K562 (cell line): ENCODE results near the gene COBLL1. TPM values are rescaled to one million over a fixed set of nuclear protein-coding genes. Genes with fewer than 3 reads are reported as not detected.

ENCODE experiments used
- ATAC-seq: fragments of 200-7000 bp; cut with Tn5 transposase; 3 replicates; pipeline ENCODE4 v1.9.1; 2020; ENCODE audit warnings: moderate library complexity
- BruUV-seq: library from RNA; stranded (reverse); fragments of 400-500 nt; replicated peaks from 2 replicates; lab custom pipeline; 2021; lab: Mats Ljungman, UMichigan
- CTCF ChIA-PET: fragments of 300-600 bp; formaldehyde crosslinking; extraction: SDS; loops from one replicate; lab custom pipeline; 2021; ENCODE audit warnings: low intra/inter-chr PET ratio; lab: Yijun Ruan, JAX
- POLR2A ChIA-PET: fragments of 300-600, 350-650 bp; sonication (Branson Sonifier 250); formaldehyde crosslinking; extraction: SDS; loops from one replicate; lab custom pipeline; 2021; ENCODE audit warnings: antibody characterized with exemption, inconsistent platforms; lab: Yijun Ruan, JAX
- DNase-seq, 4 experiments: peaks; one replicate each; pipeline versions ENCODE4 v3.0.0 to v3.0.0-alpha.2; 2011 to 2018; ENCODE audit warnings: low spot score in 3 of 4, mixed read lengths in 3 of 4; ENCODE audit errors: extremely low read depth in 1 of 4
- FAIRE-seq: peaks from 2 replicates; lab custom pipeline; 2011; peaks lifted over from hg19 to GRCh38; lab: Jason Lieb, UNC
- H2AFZ ChIP-seq: 2 replicates; pipeline ENCODE4 v1.6.0; 2011; ENCODE audit warnings: low read depth, low read length, control low read depth, inconsistent platforms
- H3K27ac ChIP-seq: fragments of 200-600 bp; 3 replicates; pipeline ENCODE4 v1.8.0; 2011; ENCODE audit warnings: low read depth, mild to moderate bottlenecking, control low read depth, inconsistent platforms, low read length, moderate library complexity, mixed read lengths; ENCODE audit errors: extremely low read depth
- H3K27me3 ChIP-seq, 2 experiments: fragments of 300-600 bp in 1 of 2; 2 replicates in 1 of 2; 3 replicates in 1 of 2; pipeline versions ENCODE4 v1.6.0 to v1.8.0; 2011; ENCODE audit warnings: inconsistent platforms in 2 of 2, low read length in 2 of 2, mild to moderate bottlenecking in 1 of 2, mixed read lengths in 1 of 2, moderate library complexity in 1 of 2; ENCODE audit not compliant: control insufficient read depth in 2 of 2, insufficient read depth in 2 of 2
- H3K36me3 ChIP-seq: fragments of 300-600 bp; 3 replicates; pipeline ENCODE4 v1.8.0; 2011; ENCODE audit warnings: mild to moderate bottlenecking, low read length, inconsistent platforms; ENCODE audit not compliant: control insufficient read depth, insufficient read depth
- H3K4me1 ChIP-seq, 2 experiments: fragments of 200-600 bp in 1 of 2; replicated peaks in 1 of 2; 2 replicates in 1 of 2; 3 replicates in 1 of 2; pipeline versions ENCODE4 v1.5.1 to v1.8.0; 2011; ENCODE audit warnings: inconsistent platforms in 2 of 2, low read length in 2 of 2, mild to moderate bottlenecking in 1 of 2, mixed read lengths in 1 of 2, moderate library complexity in 1 of 2; ENCODE audit not compliant: control insufficient read depth in 2 of 2, insufficient read depth in 2 of 2
- H3K4me2 ChIP-seq: 2 replicates; pipeline ENCODE4 v1.6.1; 2011; ENCODE audit warnings: low read length, control low read depth, inconsistent platforms, mixed read lengths; ENCODE audit not compliant: insufficient read depth
- H3K4me3 ChIP-seq: fragments of 200-600 bp; sonication (generic), shearing (Covaris generic); 2 replicates; pipeline ENCODE4 v1.5.1; 2016; ENCODE audit warnings: control low read depth, inconsistent platforms
- H3K79me2 ChIP-seq: fragments of 200-600 bp; 3 replicates; pipeline ENCODE4 v1.8.0; 2011; ENCODE audit warnings: low read length, inconsistent platforms; ENCODE audit not compliant: control insufficient read depth, insufficient read depth
- H3K9ac ChIP-seq, 2 experiments: 2 replicates each; pipeline versions ENCODE4 v1.6.0 to v1.6.1; 2011; ENCODE audit warnings: low read depth in 2 of 2, low read length in 2 of 2, control low read depth in 1 of 2, inconsistent platforms in 1 of 2, mild to moderate bottlenecking in 1 of 2, mixed read lengths in 1 of 2; ENCODE audit not compliant: insufficient read depth in 1 of 2
- H3K9me1 ChIP-seq: one replicate; pipeline ENCODE4 v1.6.0; 2011; ENCODE audit warnings: inconsistent platforms, mild to moderate bottlenecking, low read length, moderate library complexity; ENCODE audit not compliant: control insufficient read depth, insufficient read depth
- H3K9me3 ChIP-seq: replicated peaks from 2 replicates; pipeline ENCODE4 v1.5.1; 2011; ENCODE audit warnings: low read depth, low read length, inconsistent platforms; ENCODE audit not compliant: control insufficient read depth, insufficient read depth
- H4K20me1 ChIP-seq: replicated peaks from 2 replicates; pipeline ENCODE4 v1.6.1; 2011; ENCODE audit warnings: low read length, inconsistent platforms, mixed read lengths; ENCODE audit not compliant: control insufficient read depth, insufficient read depth
- CBX5 ChIP-seq: IDR thresholded peaks from 2 replicates; pipeline ENCODE4 v1.6.1; 2014; ENCODE audit warnings: low read depth, borderline replicate concordance
- JUND ChIP-seq, 2 experiments: IDR thresholded peaks; 2 replicates in 1 of 2; 3 replicates in 1 of 2; pipeline ENCODE4 v1.6.1; 2011; ENCODE audit warnings: borderline replicate concordance in 2 of 2, low read depth in 2 of 2, low read length in 2 of 2, improper control_type of control experiment in 1 of 2, missing biosample characterization in 1 of 2, missing genetic modification characterization in 1 of 2, missing genetic modification reagents in 1 of 2
- NFRKB ChIP-seq: fragments of 450-650 bp; IDR thresholded peaks from 2 replicates; pipeline ENCODE4 v1.6.1; 2016; ENCODE audit warnings: low read depth
- NR3C1 ChIP-seq: sonication (generic); formaldehyde crosslinking; IDR thresholded peaks from 2 replicates; pipeline ENCODE4 v1.8.1; 2022; ENCODE audit warnings: missing genetic modification reagents
- SRSF3 ChIP-seq: fragments of 200-400 bp; formaldehyde crosslinking; IDR thresholded peaks from 2 replicates; pipeline ENCODE4 v1.6.1; 2016; ENCODE audit warnings: mild to moderate bottlenecking, low read length, moderate library complexity; ENCODE audit not compliant: insufficient read depth
- STAT5B ChIP-seq: fragments of 250-450 bp; sonication (Bioruptor Pico); IDR thresholded peaks from 2 replicates; pipeline ENCODE4 v1.8.0; 2021; ENCODE audit warnings: mild to moderate bottlenecking, inconsistent platforms
- ZC3H11A ChIP-seq: IDR thresholded peaks from 2 replicates; pipeline ENCODE4 v1.6.1; 2012; ENCODE audit warnings: low read depth, low read length, improper control_type of control experiment
- WGBS: fragments of 100-300 bp; shearing (Covaris generic); methylation state at CpG from one replicate; pipeline ENCODE4 v1.1.6; 2016; ENCODE audit warnings: low coverage, mixed read lengths; ENCODE audit not compliant: insufficient coverage; ENCODE audit errors: missing lambda C conversion rate; 5-methylcytosine and 5-hydroxymethylcytosine counted together
- in situ Hi-C: fragments of 300-500 bp; cut with MboI; formaldehyde crosslinking; loops from 4 replicates; pipeline ENCODE4 v1.15.0; 2018; ENCODE audit warnings: inconsistent platforms, mixed read lengths
- intact Hi-C: fragments of 100-400 bp; cut with micrococcal nuclease; formaldehyde crosslinking; loops from 2 replicates; pipeline ENCODE4 v1.14.2; 2022
- polyA plus RNA-seq, 8 experiments: library from polyadenylated mRNA; depleted of rRNA in 4 of 8; stranded (reverse) in 5 of 8; unstranded in 3 of 8; fragments of >200 nt; fragmentation: Nextera tagmentation in 2 of 8; fragmentation: Illumina TruSeq in 1 of 8; extraction: Ambion mirVana in 2 of 8; extraction: Trizol in 1 of 8; gene quantifications; 2 replicates each; pipeline versions ENCODE4 v1.2.1 to v1.2.3, GENCODE V29; 2011 to 2014; ENCODE audit warnings: inconsistent platforms in 1 of 8, missing spikeins in 1 of 8
- total RNA-seq, 7 experiments: library from RNA; depleted of rRNA in 6 of 7; stranded (reverse); fragments of >200 nt in 6 of 7; fragmentation: Illumina TruSeq in 2 of 7; extraction: Trizol in 2 of 7; gene quantifications; 2 replicates each; pipeline versions ENCODE4 v1.2.1 to v1.2.3, GENCODE V29; 2011 to 2021; ENCODE audit warnings: low replicate concordance in 1 of 7
- TF ChIP-seq, protein P1 (sequence below): fragments of 250-450 bp; sonication (Bioruptor Pico); IDR thresholded peaks from 2 replicates; pipeline ENCODE4 v1.4.0; 2020; ENCODE audit warnings: mild to moderate bottlenecking, moderate library complexity

COBLL1 gene
- total and polyA plus RNA-seq, 9 of the 15 experiments (the other 6 are each of a cell fraction or from before 2014, with no cell fraction given), result 0.07 to 1.6 (median 0.71) TPM

DNA sequence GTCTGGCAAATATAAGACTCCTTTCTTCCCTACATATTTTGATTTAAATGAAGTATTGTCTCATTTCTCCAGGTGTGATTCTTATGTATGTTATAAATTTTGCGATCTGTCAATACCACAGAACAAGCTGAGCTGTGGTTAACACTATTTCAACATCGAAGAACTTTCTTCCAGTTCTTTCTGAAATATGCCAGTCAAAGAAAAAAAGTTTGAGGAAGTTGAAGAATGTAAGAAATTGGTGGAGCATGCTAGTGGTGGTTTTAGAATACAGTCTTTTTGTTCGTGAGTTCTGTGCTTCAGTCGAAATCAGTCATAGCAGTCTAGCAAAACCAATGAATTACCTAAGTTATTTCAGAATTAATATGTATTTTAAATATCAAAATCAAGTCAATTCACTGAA is 8.6 kb upstream of the COBLL1 start (continued):
- TF ChIP-seq SRSF3, result no peak
- no peak for TF ChIP-seq JUND (IDR thresholded peaks at IDR 0.05; ENCODE audit: borderline replicate concordance, low read depth, low read length)
- no peak for TF ChIP-seq JUND (tag; IDR thresholded peaks at IDR 0.05; ENCODE audit: borderline replicate concordance, low read depth, low read length)
- no peak for TF ChIP-seq ZC3H11A
- no peak for TF ChIP-seq NR3C1
- TF ChIP-seq, all 486 proteins: peak for 0

DNA sequence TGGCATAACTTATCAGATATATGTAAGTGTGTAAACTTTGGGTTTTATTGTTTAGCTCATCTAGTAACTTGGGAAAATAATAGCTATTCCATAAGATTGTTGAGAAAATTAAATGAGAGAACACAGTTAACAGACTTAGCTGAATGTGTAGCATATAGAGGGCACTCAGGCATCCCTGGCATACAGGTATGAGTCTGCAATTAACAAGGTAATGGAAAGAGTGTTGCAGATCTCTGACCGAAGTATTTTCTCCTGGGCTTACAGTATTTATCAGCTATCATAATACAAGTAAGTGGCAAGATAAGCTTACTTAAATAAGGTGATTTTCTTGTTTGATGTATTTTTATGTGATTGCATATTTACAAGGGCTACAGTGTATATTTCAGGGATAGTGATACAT is 7.9 kb upstream of the COBLL1 start:
- 0% methylated on average over 1 of the region's 1 CpG for WGBS
- no peak overlapping the region for H2AFZ ChIP-seq
- no peak overlapping the region for H3K4me3 ChIP-seq
- TF ChIP-seq, protein P1, sequence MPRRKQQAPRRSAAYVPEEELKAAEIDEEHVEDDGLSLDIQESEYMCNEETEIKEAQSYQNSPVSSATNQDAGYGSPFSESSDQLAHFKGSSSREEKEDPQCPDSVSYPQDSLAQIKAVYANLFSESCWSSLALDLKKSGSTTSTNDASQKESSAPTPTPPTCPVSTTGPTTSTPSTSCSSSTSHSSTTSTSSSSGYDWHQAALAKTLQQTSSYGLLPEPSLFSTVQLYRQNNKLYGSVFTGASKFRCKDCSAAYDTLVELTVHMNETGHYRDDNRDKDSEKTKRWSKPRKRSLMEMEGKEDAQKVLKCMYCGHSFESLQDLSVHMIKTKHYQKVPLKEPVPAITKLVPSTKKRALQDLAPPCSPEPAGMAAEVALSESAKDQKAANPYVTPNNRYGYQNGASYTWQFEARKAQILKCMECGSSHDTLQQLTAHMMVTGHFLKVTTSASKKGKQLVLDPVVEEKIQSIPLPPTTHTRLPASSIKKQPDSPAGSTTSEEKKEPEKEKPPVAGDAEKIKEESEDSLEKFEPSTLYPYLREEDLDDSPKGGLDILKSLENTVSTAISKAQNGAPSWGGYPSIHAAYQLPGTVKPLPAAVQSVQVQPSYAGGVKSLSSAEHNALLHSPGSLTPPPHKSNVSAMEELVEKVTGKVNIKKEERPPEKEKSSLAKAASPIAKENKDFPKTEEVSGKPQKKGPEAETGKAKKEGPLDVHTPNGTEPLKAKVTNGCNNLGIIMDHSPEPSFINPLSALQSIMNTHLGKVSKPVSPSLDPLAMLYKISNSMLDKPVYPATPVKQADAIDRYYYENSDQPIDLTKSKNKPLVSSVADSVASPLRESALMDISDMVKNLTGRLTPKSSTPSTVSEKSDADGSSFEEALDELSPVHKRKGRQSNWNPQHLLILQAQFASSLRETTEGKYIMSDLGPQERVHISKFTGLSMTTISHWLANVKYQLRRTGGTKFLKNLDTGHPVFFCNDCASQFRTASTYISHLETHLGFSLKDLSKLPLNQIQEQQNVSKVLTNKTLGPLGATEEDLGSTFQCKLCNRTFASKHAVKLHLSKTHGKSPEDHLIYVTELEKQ (CRISPR knock-in tag), result no peak
- TF ChIP-seq CBX5 (no peak), NFRKB (no peak), STAT5B (no peak)
- FAIRE-seq (no peak), ATAC-seq (no peak), DNase-seq (no peak)
- H3K27me3 ChIP-seq, result no peaks in the 10 kb centered on the region
- intact Hi-C loops (no loop called here), in situ Hi-C loops (no loop called here)
- H3K9me1 ChIP-seq, result no peaks in the 10 kb centered on the region
- ChIA-PET POLR2A (no interaction called here), CTCF (no interaction called here)
- H3K4me2 ChIP-seq, result no peak overlapping the region
- no peaks in the 10 kb centered on the region for H3K4me1 ChIP-seq
- no peaks in the 10 kb centered on the region for H3K36me3 ChIP-seq
- no peak overlapping the region for H3K9ac ChIP-seq
- BruUV-seq, result no TSS peak
- no peaks in the 10 kb centered on the region for H4K20me1 ChIP-seq
- H3K9me3 ChIP-seq, result no peaks in the 10 kb centered on the region
- H3K27ac ChIP-seq, result no peak overlapping the region
- H3K79me2 ChIP-seq, result no peaks in the 10 kb centered on the region
